Stimulated activated CD8-positive, alpha-beta memory T cell treated with anti-CD3 and anti-CD28 coated beads, Interleukin-2, amount 100 ng/mL, for 48 hours (primary cell): Measurements from ENCODE around the gene ZBTB7B.
A peak's percentile ranks its signal among the peaks of the same experiment; 100 is the strongest.
"Not testable (repeated sequence)": the region's sequence is repeated elsewhere in the genome, so short reads cannot be mapped to it uniquely, and the experiment has no call there.

Source experiments
- DNase-seq, 2 donors: peaks; one replicate each; pipeline ENCODE4 v3.0.0-alpha.2; 2020; ENCODE audit warnings: low read depth in 2 of 2

ZBTB7B gene

DNA sequence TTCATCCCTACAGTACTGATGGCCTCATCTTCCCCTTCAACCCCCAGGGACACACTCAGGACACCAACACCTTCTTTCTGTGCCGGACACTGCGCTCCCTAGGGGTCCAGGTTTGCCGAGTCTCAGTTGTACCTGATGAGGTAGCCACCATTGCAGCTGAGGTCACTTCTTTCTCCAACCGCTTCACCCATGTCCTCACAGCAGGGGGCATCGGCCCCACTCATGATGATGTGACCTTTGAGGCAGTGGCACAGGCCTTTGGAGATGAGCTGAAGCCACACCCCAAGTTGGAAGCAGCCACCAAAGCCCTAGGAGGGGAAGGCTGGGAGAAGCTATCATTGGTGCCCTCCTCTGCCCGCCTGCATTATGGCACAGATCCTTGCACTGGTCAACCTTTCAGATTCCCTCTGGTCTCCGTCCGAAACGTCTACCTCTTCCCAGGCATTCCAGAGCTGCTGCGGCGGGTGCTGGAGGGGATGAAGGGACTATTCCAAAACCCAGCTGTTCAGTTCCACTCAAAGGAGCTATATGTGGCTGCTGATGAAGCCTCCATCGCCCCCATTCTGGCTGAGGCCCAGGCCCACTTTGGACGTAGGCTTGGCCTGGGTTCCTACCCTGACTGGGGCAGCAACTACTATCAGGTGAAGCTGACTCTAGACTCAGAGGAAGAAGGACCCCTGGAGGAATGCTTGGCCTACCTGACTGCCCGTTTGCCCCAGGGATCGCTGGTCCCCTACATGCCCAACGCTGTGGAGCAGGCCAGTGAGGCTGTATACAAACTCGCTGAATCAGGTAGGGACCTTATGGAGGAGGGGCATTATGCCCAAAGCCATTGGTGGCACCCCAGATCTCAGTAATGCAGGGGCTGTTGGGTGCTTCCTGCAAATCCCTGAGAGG is 14.3 kb upstream of the ZBTB7B start:
- DNase-seq: no peak

DNA sequence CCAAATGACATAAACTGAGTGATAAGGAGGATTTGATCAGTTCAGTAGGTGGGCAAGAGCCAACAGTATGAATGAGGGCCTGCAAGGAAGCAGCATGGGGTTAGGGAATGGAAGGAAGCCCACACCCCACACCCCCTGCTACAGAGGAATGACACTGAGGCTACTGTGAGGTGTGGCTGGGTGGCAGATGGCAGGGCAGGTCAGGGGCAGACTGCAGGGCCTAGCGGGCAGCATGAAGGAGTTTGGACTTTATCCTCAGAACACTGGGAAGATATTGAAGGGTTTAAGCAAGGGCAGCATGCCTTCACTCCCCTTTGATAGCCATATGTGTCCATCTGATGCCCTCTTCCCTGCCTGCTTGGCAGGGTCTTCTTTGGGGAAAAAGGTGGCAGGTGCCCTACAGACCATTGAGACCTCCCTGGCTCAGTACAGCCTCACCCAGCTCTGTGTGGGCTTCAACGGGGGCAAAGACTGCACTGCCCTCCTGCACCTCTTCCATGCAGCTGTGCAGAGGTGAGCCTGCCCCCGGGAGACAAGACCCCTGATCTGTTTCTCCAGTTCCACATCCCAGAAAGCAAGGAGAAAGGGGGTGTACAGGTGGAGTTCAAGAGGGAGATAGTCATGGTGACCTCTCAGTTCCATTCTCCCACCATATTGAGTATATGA is 13.3 kb upstream of the ZBTB7B start:
- no peak for DNase-seq

GRCh38 chr1:154990276-154990675 is 12.3 kb upstream of the ZBTB7B start:
- DNase-seq: no peak

- no peak for DNase-seq
Observed at GRCh38 chr1:154992721-154993571, 9.7 kb upstream of the ZBTB7B start.

DNA sequence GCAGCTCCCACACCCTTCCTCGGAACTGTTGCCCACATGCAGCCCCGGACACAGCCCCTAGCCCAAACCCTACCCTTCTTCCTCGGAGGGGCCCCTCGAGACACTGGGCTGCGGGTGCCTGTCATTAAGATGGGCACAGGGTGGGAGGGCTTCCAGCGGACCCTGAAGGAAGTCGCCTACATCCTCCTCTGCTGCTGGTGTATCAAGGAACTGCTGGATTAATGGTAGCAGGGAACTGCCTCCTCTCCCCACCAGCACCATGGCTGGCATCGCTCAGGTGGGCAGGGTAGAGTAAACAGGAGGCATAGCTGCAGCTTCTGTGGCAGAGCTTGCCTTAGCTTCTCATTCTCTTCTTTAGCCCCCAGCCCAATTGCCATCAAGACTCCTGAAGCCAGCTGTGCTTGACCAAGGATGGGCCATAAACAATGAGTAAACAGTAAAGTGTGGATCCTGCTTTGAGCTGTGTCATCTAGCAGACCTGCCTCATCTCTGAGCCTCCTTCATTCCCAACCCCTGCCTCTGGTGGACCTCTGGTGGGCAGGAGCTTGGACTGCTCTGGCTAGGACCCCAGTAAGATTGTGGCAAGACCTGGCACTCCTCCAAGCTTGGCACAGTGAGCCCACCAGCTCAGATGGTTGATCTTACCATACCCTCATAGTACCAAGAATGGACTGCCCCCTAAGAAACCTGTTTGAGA is 8.9 kb upstream of the ZBTB7B start, which contains the start of gene LENEP:
LENEP (plus strand) TSS at position 15 of the 697 bp plus-strand sequence; CDS start at position 37, 22 bp downstream.
- no peak for DNase-seq

DNA sequence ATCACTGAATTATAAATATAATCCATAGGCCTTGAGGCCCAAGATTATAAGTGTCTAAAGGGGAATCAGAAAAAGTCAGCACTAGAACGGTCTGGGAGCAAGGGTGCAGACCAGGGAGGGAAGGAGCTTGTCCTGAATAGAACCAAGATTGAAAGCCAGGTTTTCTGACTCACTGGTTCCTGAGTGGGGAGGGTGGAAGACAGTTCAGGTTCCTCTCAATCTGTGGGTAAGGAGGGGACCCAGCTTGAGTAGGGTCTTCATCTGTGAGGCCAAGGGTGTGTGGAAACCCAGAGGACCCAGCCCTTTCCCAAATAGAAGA is 8.4 kb upstream of the ZBTB7B start:
- DNase-seq: no peak

DNA sequence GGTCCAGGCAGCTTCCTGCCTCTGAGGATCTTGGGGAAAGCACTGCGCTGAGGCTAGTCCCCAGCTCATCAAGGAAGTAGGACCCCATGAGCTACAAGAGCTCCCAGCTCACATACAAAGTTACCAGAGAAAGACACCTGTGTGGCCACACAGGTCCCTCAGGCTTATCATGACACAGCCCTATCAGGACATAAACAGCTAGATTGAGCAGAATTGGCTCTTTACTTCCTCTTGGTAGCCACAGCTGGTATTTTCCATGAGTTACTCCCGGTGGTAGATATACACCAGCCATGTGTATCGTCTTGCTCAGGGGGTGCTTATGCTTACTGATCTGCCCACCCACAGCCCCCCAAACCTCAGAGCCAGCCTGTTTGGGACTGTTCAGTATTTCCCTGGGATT is 8.0 kb upstream of the ZBTB7B start:
- no peak for DNase-seq

DNA sequence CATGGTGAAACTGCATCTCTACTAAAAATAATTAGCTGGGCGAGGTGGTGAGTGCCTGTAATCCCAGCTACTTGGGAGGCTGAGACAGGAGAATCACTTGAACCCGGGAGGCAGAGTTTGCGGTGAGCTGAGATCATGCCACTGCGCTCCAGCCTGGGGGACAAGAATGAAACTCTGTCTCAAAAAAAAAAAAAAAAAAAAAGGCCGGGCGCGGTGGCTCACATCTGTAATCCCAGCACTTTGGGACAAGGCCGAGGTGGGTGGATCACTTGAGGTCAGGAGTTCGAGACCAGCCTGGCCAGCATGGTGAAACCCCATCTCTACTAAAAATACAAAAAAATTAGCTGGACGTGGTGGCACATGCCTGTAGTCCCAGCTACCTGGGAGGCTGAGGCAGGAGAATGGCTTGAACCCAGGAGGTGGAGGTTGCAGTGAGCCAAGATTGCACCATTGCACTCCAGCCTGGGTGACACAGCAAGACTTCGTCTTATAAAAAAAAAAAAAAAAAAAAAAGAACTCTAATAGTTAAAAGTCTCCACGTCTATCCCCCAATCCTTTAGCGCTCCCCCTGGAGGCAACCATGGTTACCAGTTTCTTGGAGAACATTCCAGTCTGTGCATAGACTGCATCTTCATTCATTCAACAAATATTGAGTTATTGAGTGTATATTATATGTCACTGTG is 7.2 kb upstream of the ZBTB7B start:
- not testable (repeated sequence) for DNase-seq

- no peak for DNase-seq
Observed at GRCh38 chr1:154996966-154997701, 5.5 kb upstream of the ZBTB7B start.

GRCh38 chr1:154998201-154998780 is 4.3 kb upstream of the ZBTB7B start:
- DNase-seq: no peak

DNA sequence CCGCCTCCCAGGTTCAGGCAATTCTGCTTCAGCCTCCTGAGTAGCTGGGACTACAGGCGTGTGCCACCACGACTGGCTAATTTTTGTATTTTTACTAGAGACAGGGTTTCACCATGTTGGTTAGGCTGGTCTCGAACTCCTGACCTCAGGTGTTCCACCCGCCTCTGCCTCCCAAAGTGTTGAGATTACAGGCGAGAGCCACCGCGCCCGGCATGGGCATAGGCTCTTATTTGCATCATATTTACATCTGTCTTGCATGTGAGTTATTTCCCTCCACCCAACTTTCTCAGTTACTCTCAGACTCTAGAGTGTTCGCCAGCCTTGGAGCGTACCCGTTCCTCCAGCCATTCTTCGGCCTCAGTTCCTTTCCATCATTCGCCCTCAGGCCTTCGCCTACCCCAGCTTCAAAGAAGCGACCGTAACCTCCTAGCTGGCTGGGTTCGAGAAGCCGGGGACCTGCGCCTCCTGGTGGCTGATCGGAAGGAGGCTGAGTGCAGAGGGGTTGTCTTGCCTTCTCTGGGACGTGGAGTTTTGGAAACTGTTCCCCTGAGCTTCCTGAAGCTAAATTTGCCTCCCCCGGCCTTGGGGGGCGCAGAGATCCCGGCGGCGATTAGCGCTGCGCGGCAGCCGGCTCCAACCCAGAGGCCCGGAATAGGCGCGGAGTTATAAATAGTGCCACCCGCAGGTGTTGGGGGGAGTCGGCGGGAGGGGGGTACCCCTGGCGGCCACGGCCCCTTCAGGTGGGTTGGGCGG is 3.6 kb upstream of the ZBTB7B start:
- DNase-seq: peak; percentile 72 to 81

GRCh38 chr1:154999571-155000410 is 2.8 kb upstream of the ZBTB7B start:
- DNase-seq: peak; percentile 54 to 72

- no peak for DNase-seq
Observed at GRCh38 chr1:155000411-155000725, 2.2 kb upstream of the ZBTB7B start.

DNA sequence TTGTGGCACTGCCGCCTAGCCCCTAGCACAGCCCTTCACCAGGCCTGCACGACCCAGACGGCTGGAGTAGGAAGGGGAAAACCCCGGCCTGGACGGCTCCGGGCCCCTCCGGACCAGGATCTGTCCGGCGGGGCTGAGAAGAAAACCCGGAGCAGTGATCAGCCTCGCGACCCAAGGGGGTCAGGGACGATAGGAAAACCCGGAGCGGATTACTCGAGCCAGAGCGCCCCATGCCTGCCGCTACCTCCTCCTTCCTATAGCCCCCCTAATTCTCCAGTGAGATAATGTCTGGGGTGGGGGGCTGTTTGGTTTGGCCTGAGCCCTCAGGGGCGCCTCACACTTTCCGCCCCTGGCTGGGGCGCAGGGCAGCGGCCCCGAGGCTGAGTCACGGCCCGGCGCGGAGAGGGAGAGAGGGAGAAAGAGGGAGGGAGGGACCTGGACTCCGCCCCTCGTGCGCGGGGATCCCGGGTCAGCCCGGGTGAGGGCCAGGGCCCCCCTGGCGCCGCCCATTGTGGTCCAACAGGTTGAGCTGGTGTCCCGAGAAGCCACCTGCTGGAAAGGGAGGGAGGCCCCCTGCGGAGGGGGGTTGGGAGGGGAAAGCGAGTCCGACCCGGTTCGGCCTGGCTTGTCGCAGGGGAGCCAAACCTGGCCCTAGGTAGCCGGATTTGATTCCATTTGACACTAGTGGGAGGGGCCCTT is 1.7 kb upstream of the ZBTB7B start:
- peak; percentile 82 for DNase-seq

GRCh38 chr1:155001425-155001674 is 1.3 kb upstream of the ZBTB7B start:
- no peak for DNase-seq

DNA sequence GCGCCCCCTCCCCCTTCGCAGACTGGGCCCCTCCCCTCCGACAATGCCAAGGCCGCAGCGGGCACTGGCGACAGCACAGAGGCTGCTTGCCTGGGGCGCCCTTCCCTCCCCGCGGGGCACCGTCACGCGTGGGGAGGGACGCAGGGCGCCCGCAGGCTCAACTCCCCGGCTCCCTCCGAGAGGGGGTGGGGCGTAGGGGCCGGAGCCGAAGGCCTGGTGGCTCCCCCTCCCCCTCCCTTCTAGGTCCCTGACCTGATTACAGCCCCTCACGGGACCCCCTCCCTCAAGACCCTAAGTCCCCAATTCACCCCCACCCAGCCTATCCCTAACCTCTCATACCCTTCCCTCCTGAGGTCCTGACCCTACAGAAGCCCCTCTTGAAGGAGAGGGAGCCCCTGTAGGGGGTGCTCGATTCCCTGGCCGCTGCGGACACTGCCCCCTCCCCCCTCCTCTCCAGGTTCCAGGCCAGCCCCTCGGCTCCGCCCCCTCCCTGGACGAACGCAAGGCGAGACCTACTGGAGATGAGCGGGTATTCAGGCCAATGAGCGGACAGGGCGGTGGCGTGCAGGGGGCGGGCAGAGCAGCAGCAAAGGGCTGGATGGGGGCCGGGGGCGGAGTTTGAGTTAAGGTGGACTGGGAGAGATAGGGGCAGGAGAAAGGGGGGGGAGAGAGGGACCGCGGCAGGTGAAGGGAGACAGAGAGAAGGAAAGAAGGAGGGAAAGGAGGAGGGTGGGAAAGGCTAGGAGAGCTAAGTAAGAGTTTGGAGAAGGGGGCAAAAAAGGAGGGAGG is 733 bp upstream of the ZBTB7B start:
- peak; percentile 97 to 98 for DNase-seq

DNA sequence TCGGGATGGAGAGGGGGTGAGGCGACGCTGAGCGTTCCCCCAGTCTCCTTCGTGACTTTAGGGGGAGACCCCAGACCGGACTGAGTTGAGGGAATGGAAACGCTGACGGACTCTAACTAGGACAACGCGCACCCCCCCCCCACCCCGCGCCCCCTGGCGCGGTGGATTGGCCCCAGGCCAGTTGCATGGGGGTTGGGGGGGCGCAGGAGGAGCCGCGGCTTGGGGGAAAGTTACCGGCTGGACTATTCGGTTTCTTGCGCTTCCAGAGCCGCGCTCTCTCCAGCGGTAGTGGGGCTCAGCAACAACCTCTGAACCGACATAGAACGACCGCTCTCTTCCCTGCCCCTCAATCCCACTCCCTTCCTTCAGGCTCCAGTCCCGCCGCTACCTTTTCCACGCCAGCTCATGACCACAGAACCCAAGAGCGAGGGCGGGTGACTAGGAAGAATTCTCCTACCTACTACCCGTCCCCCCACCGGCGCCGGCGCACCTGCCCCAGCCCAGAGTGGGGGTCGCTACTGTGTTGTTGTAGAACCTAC is 694 bp downstream of the ZBTB7B start:
- no peak for DNase-seq
